Transverse colon (tissue), 4 donors: ENCODE data around the gene ARIH2. TPM values are rescaled to one million over a fixed set of nuclear protein-coding genes. Genes with fewer than 3 reads are reported as not detected.

Source experiments
- DNase-seq: peaks from one replicate; pipeline ENCODE4 v3.0.0-alpha.2; 2019
- H3K27ac ChIP-seq, 4 donors: fragments of 200-600 bp; sonication (generic); 2 replicates each; pipeline ENCODE4 v1.5.1; 2016 to 2018; ENCODE audit warnings: inconsistent platforms in 4 of 4
- H3K27me3 ChIP-seq: fragments of 200-600 bp; sonication (generic); 2 replicates; pipeline ENCODE4 v1.5.1; 2017; ENCODE audit warnings: inconsistent platforms
- H3K36me3 ChIP-seq, 4 donors: fragments of 200-600 bp; sonication (generic); 2 replicates each; pipeline ENCODE4 v1.5.1; 2017 to 2019; ENCODE audit warnings: inconsistent platforms in 4 of 4
- H3K4me1 ChIP-seq, 4 donors: fragments of 200-600 bp; sonication (generic); 2 replicates each; pipeline ENCODE4 v1.5.1; 2017 to 2020; ENCODE audit warnings: inconsistent platforms in 4 of 4
- H3K4me3 ChIP-seq, 4 donors: fragments of 200-600 bp; sonication (generic); 1 replicate in 1 of 4; 2 replicates in 3 of 4; pipeline versions ENCODE4 v1.5.1 to v1.6.1; 2017 to 2019; ENCODE audit warnings: inconsistent platforms in 4 of 4
- H3K9me3 ChIP-seq, 2 donors: fragments of 200-600 bp; sonication (generic); 2 replicates each; pipeline ENCODE4 v1.5.1; 2017 to 2019; ENCODE audit warnings: inconsistent platforms in 2 of 2
- EP300 ChIP-seq: sonication (generic); formaldehyde crosslinking; IDR thresholded peaks from one replicate; pipeline ENCODE4 v1.6.1; 2017; ENCODE audit warnings: antibody characterized with exemption, low read depth
- POLR2A ChIP-seq: fragments of 450-650 bp; IDR thresholded peaks from one replicate; pipeline ENCODE4 v1.6.1; 2016; ENCODE audit warnings: antibody characterized with exemption, mild to moderate bottlenecking, moderate library complexity
- POLR2AphosphoS5 ChIP-seq, 3 donors: sonication (generic); formaldehyde crosslinking; IDR thresholded peaks; one replicate each; pipeline ENCODE4 v1.6.1; 2016; ENCODE audit warnings: antibody characterized with exemption in 3 of 3
- WGBS, 2 donors: methylation state at CpG; one replicate each; pipeline ENCODE4 v1.1.5; 2018; ENCODE audit warnings: low coverage in 1 of 2; 5-methylcytosine and 5-hydroxymethylcytosine counted together
- in situ Hi-C, 4 donors: fragments of 200-750 bp; cut with MboI; loops; one replicate each; pipeline versions ENCODE4 v1.15.0 to v1.15.1; 2017; ENCODE audit warnings: low sequenced_read_pairs in 3 of 4, low pct_ligation_motif_present in 1 of 4, low pct_unique_long_range_greater_than_20kb in 1 of 4
- intact Hi-C: fragments of 100-400 bp; cut with DNase I; formaldehyde crosslinking; loops from one replicate; pipeline ENCODE4 v1.15.1; 2023; ENCODE audit warnings: low total_unique reads
- total RNA-seq, 4 donors: library from RNA; depleted of rRNA; stranded (reverse); fragments of >200 nt; gene quantifications; one replicate each; pipeline ENCODE4 v1.1.0, GENCODE V29; 2016
- TF ChIP-seq, protein P1 (sequence below), 5 experiments: fragments of 200-600 bp in 3 of 5; fragments of 450-650 bp in 2 of 5; sonication (generic) in 3 of 5; IDR thresholded peaks; 1 replicate in 2 of 5; 2 replicates in 3 of 5; pipeline ENCODE4 v1.5.1; 2016 to 2017; ENCODE audit warnings: antibody characterized with exemption in 5 of 5, inconsistent platforms in 3 of 5, mild to moderate bottlenecking in 2 of 5, moderate library complexity in 1 of 5

ARIH2 gene
- total RNA-seq, 4 donors from 2014 or later, result 82.6 to 269 (median 115) TPM

DNA sequence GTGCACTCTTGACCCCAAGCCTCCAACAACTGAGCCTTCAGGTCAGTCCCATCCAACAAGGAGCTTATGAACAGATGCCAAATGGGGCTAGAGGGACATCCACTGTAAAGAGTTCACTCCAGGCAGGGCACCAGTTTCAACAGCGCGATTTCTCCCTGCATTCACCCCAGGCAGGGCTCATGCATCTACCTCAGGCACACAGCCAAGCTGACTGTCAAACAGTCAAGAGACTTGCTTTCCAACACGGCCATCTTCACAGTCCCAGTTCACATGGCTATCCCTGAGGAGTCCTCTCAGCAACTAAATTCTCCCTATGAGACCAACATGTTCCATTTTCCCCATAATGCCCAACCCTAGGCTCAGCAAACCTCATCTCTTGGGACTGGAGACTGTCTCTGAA lies 37.6 kb upstream of the ARIH2 start:
- Histone ChIP-seq H3K4me3 (no peak overlapping the region), H3K4me1 (no peaks in the 10 kb centered on the region), H3K9me3 (no peaks in the 10 kb centered on the region), H3K36me3 (peaks cover 0 to 15% (median 0%) of the 10 kb centered on the region in 4 donors), H3K27me3 (no peaks in the 10 kb centered on the region), H3K27ac (no peak overlapping the region)
- DNase-seq, result no peak
- intact Hi-C loops (no loop called here), in situ Hi-C loops (no loop called here)
- TF ChIP-seq, protein P1, sequence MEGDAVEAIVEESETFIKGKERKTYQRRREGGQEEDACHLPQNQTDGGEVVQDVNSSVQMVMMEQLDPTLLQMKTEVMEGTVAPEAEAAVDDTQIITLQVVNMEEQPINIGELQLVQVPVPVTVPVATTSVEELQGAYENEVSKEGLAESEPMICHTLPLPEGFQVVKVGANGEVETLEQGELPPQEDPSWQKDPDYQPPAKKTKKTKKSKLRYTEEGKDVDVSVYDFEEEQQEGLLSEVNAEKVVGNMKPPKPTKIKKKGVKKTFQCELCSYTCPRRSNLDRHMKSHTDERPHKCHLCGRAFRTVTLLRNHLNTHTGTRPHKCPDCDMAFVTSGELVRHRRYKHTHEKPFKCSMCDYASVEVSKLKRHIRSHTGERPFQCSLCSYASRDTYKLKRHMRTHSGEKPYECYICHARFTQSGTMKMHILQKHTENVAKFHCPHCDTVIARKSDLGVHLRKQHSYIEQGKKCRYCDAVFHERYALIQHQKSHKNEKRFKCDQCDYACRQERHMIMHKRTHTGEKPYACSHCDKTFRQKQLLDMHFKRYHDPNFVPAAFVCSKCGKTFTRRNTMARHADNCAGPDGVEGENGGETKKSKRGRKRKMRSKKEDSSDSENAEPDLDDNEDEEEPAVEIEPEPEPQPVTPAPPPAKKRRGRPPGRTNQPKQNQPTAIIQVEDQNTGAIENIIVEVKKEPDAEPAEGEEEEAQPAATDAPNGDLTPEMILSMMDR (IDR thresholded peaks at IDR 0.05), result no peak
- TF ChIP-seq EP300 (no peak), POLR2A (no peak), POLR2AphosphoS5 (IDR thresholded peaks at IDR 0.05) (no peak)
- 97% methylated on average over 3 of the region's 3 CpGs; no CpG with 5 or more reads in 1 of the 2 donors for WGBS, 2 donors

DNA sequence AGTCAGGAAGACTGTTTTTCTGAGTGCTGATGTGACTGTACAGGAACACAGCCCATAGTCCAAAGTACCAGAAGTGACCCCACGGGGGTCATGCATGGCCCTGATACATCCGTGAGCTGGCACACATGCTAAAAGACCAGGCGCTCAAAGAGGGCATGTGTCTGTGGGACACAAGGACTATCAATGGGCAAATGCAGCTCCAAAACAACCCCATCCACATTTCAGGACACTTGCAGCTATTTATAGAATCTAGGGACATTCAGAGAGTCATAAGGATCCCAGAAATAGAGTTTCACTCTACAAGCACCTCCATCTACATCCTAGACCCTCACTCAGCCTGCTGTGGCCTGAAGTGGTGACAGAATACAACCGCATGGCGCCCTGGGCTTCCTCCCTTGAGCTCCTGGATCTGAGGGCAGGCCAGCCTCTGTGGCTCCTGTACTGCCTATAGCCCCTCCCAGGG lies 37.0 kb upstream of the ARIH2 start:
- TF ChIP-seq EP300 (no peak), POLR2AphosphoS5 (IDR thresholded peaks at IDR 0.05) (no peak), POLR2A (no peak)
- TF ChIP-seq, protein P1 (IDR thresholded peaks at IDR 0.05), result no peak
- intact Hi-C loops (no loop called here), in situ Hi-C loops (no loop called here)
- Histone ChIP-seq H3K36me3 (peaks cover 0 to 15% (median 0%) of the 10 kb centered on the region in 4 donors), H3K9me3 (no peaks in the 10 kb centered on the region), H3K27ac (no peak overlapping the region), H3K27me3 (no peaks in the 10 kb centered on the region), H3K4me1 (no peaks in the 10 kb centered on the region), H3K4me3 (no peak overlapping the region)
- DNase-seq, result no peak
- 95% methylated on average over 5 of the region's 5 CpGs; no CpG with 5 or more reads in 1 of the 2 donors for WGBS, 2 donors

DNA sequence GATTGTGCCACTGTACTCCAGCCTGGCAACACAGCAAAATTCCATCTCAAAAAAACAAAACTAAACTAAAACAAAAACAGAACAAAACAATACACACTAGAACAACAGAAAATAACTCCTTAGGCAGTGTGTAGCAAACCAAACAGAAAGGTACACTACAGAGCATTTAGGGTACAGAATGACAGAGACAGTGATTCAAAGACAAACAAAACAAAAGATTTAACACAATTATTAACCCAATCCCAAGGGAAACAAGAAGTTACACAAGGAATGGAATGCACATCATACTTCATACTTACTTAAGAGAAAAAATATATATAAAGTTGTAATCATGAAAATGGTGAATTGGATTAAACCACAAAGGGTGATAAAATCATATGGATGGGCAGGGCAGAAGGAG lies 32.9 kb upstream of the ARIH2 start:
- Histone ChIP-seq H3K9me3 (no peaks in the 10 kb centered on the region), H3K4me1 (no peaks in the 10 kb centered on the region), H3K4me3 (no peak overlapping the region), H3K36me3 (peaks cover 0 to 11% (median 0%) of the 10 kb centered on the region in 4 donors), H3K27me3 (no peaks in the 10 kb centered on the region), H3K27ac (no peak overlapping the region)
- TF ChIP-seq, protein P1 (IDR thresholded peaks at IDR 0.05), result no peak
- TF ChIP-seq POLR2A (no peak), EP300 (no peak), POLR2AphosphoS5 (IDR thresholded peaks at IDR 0.05) (no peak)
- DNase-seq, result no peak
- intact Hi-C loops (no loop called here), in situ Hi-C loops (no loop called here)

DNA sequence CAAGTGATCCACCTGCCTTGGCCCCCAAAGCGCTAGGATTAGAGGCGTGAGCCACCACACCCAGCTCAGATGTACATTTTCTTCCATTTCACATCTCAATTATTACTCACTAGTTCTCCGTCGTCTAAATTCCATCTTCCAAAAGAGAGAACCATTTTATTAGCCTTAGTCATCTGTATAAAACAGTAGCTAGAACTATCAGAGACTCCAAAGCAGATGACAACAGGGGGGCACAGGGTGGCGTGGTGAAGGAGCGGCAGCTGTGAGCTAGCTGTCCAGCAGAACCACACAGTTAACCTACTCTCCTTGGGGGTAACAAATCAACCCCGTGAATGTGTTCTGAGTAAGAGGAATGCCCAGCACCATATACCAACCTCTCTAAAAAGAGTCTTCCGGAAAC lies 27.0 kb upstream of the ARIH2 start:
- no peak overlapping the region for H3K4me3 ChIP-seq
- no peaks in the 10 kb centered on the region for H3K27me3 ChIP-seq
- TF ChIP-seq, protein P1 (IDR thresholded peaks at IDR 0.05), result no peak
- TF ChIP-seq POLR2A (no peak), EP300 (no peak), POLR2AphosphoS5 (IDR thresholded peaks at IDR 0.05) (no peak)
- no peak overlapping the region for H3K27ac ChIP-seq
- no peaks in the 10 kb centered on the region for H3K9me3 ChIP-seq
- peaks cover 0 to under 1% (median under 1%) of the 10 kb centered on the region in 4 donors for H3K4me1 ChIP-seq
- DNase-seq, result no peak
- WGBS, 2 donors, result 96% methylated on average over 5 to 8 of the region's 8 CpGs
- in situ Hi-C loops, result no loop called here
- peaks cover 0 to 13% (median 0%) of the 10 kb centered on the region in 4 donors for H3K36me3 ChIP-seq
- intact Hi-C loops, result no loop called here
